H1 (cell line): Measurements from ENCODE around the gene OR5H6. TPM values are rescaled to one million over a fixed set of nuclear protein-coding genes. Genes with fewer than 3 reads are reported as not detected.

Experiments used
- CTCF ChIA-PET: fragments of 300-600 bp; sonication (Branson Sonifier 250); formaldehyde crosslinking; loops from one replicate; lab custom pipeline; 2021; ENCODE audit not compliant: partially characterized antibody; lab: Charles Lee
- POLR2A ChIA-PET: fragments of 300-600 bp; sonication (Branson Sonifier 250); formaldehyde crosslinking; loops from one replicate; lab custom pipeline; 2021; ENCODE audit warnings: inconsistent platforms; ENCODE audit not compliant: partially characterized antibody; lab: Charles Lee
- DNase-seq, 2 experiments: peaks; one replicate each; pipeline versions ENCODE4 v3.0.0 to v3.0.0-alpha.2; 2010 to 2022; ENCODE audit warnings: low spot score in 2 of 2, low read depth in 1 of 2, mixed read lengths in 1 of 2
- FAIRE-seq: peaks from 2 replicates; lab custom pipeline; 2011; peaks lifted over from hg19 to GRCh38; lab: Jason Lieb, UNC
- H2AFZ ChIP-seq: 2 replicates; pipeline ENCODE4 v1.8.1; 2012; ENCODE audit warnings: low read length, inconsistent platforms
- H2AK5ac ChIP-seq: 2 replicates; pipeline ENCODE4 v1.6.1; 2013; ENCODE audit warnings: low read depth, low read length
- H2BK120ac ChIP-seq: replicated peaks from 2 replicates; pipeline ENCODE3; 2013; ENCODE audit warnings: low read depth, low read length, inconsistent platforms
- H2BK12ac ChIP-seq: 2 replicates; pipeline ENCODE4 v1.6.1; 2013; ENCODE audit warnings: low read depth, low read length
- H2BK15ac ChIP-seq: 2 replicates; pipeline ENCODE4 v1.6.1; 2013; ENCODE audit warnings: low read length
- H2BK20ac ChIP-seq: 2 replicates; pipeline ENCODE4 v1.6.1; 2013; ENCODE audit warnings: low read length
- H2BK5ac ChIP-seq: 2 replicates; pipeline ENCODE4 v1.6.1; 2013; ENCODE audit warnings: low read depth, low read length
- H3K14ac ChIP-seq: 2 replicates; pipeline ENCODE4 v1.6.1; 2013; ENCODE audit warnings: inconsistent platforms; ENCODE audit not compliant: insufficient read length
- H3K18ac ChIP-seq: 2 replicates; pipeline ENCODE4 v1.6.1; 2013; ENCODE audit warnings: low read length; ENCODE audit errors: extremely low read depth
- H3K23ac ChIP-seq: 2 replicates; pipeline ENCODE4 v1.6.1; 2013; ENCODE audit warnings: inconsistent platforms; ENCODE audit not compliant: insufficient read length
- H3K23me2 ChIP-seq: 2 replicates; pipeline ENCODE4 v1.6.1; 2013; ENCODE audit warnings: low read depth, low read length
- H3K27ac ChIP-seq: 2 replicates; pipeline ENCODE4 v1.6.1; 2011; ENCODE audit warnings: low read depth, low read length, inconsistent platforms
- H3K27me3 ChIP-seq, 4 experiments: replicated peaks in 1 of 4; 1 replicate in 1 of 4; 2 replicates in 3 of 4; pipeline versions ENCODE4 v1.6.1 to v1.8.1; 2011 to 2013; ENCODE audit warnings: low read length in 3 of 4, mild to moderate bottlenecking in 3 of 4, inconsistent platforms in 2 of 4, mixed read lengths in 2 of 4, moderate library complexity in 1 of 4; ENCODE audit not compliant: control insufficient read depth in 3 of 4, insufficient read depth in 3 of 4; ENCODE audit errors: extremely low read depth in 1 of 4
- H3K36me3 ChIP-seq, 4 experiments: 2 replicates each; pipeline versions ENCODE4 v1.6.1 to v1.8.1; 2011 to 2013; ENCODE audit warnings: mild to moderate bottlenecking in 4 of 4, low read length in 3 of 4, moderate library complexity in 2 of 4, control low read depth in 1 of 4, inconsistent platforms in 1 of 4; ENCODE audit not compliant: insufficient read depth in 4 of 4, control insufficient read depth in 2 of 4
- H3K4ac ChIP-seq: replicated peaks from 2 replicates; pipeline ENCODE3; 2013; ENCODE audit warnings: low read length, low read depth, mixed read lengths, inconsistent platforms; ENCODE audit not compliant: insufficient read length
- H3K4me1 ChIP-seq, 4 experiments: replicated peaks in 1 of 4; 1 replicate in 1 of 4; 2 replicates in 3 of 4; pipeline versions ENCODE4 v1.6.1 to v1.8.1; 2011 to 2013; ENCODE audit warnings: low read length in 3 of 4, inconsistent platforms in 2 of 4, mixed read lengths in 1 of 4; ENCODE audit not compliant: insufficient read depth in 4 of 4, control insufficient read depth in 3 of 4
- H3K4me2 ChIP-seq, 2 experiments: 2 replicates each; pipeline versions ENCODE4 v1.6.1 to v1.8.1; 2011 to 2013; ENCODE audit warnings: low read depth in 2 of 2, low read length in 2 of 2, control low read depth in 1 of 2, inconsistent platforms in 1 of 2, mild to moderate bottlenecking in 1 of 2; ENCODE audit not compliant: insufficient read depth in 1 of 2
- H3K4me3 ChIP-seq, 4 experiments: fragments of 200-600, 300-600 bp in 1 of 4; sonication (generic), shearing (Covaris generic), sonication (Bioruptor Twin) in 1 of 4; 2 replicates each; pipeline versions ENCODE4 v1.5.1 to v1.8.1; 2011 to 2016; ENCODE audit warnings: low read length in 4 of 4, low read depth in 3 of 4, control low read depth in 2 of 4, inconsistent platforms in 2 of 4, mild to moderate bottlenecking in 2 of 4, mixed read lengths in 1 of 4, moderate library complexity in 1 of 4; ENCODE audit not compliant: insufficient read depth in 2 of 4; ENCODE audit errors: extremely low read depth in 1 of 4
- H3K56ac ChIP-seq: replicated peaks from 2 replicates; pipeline ENCODE3; 2013; ENCODE audit warnings: low read depth, mild to moderate bottlenecking, mixed read lengths, low read length, inconsistent platforms; ENCODE audit not compliant: insufficient read length
- H3K79me1 ChIP-seq: 2 replicates; pipeline ENCODE4 v1.6.1; 2013; ENCODE audit warnings: low read depth, low read length, control low read depth
- H3K79me2 ChIP-seq, 2 experiments: 2 replicates each; pipeline versions ENCODE4 v1.6.1 to v1.8.1; 2012 to 2013; ENCODE audit warnings: low read length in 2 of 2, mild to moderate bottlenecking in 2 of 2, inconsistent platforms in 1 of 2; ENCODE audit not compliant: insufficient read depth in 2 of 2, control insufficient read depth in 1 of 2
- H3K9ac ChIP-seq, 4 experiments: replicated peaks in 1 of 4; 1 replicate in 1 of 4; 2 replicates in 3 of 4; pipeline versions ENCODE4 v1.6.1 to v1.8.1; 2011 to 2013; ENCODE audit warnings: low read depth in 3 of 4, low read length in 3 of 4, control low read depth in 2 of 4, mild to moderate bottlenecking in 2 of 4, moderate library complexity in 2 of 4, inconsistent platforms in 1 of 4; ENCODE audit errors: extremely low read depth in 1 of 4
- H3K9me3 ChIP-seq, 2 experiments: 2 replicates each; pipeline versions ENCODE4 v1.6.1 to v1.8.1; 2012 to 2013; ENCODE audit warnings: mild to moderate bottlenecking in 2 of 2, moderate library complexity in 2 of 2, control low read depth in 1 of 2, inconsistent platforms in 1 of 2, low read depth in 1 of 2, low read length in 1 of 2, mixed read lengths in 1 of 2; ENCODE audit not compliant: insufficient read depth in 2 of 2
- H4K20me1 ChIP-seq, 2 experiments: replicated peaks in 1 of 2; 2 replicates each; pipeline versions ENCODE3 to v1.8.1; 2011 to 2013; ENCODE audit warnings: inconsistent platforms in 2 of 2, low read length in 2 of 2, mild to moderate bottlenecking in 1 of 2; ENCODE audit not compliant: insufficient read depth in 2 of 2, control insufficient read depth in 1 of 2
- H4K5ac ChIP-seq: 2 replicates; pipeline ENCODE4 v1.6.1; 2013; ENCODE audit warnings: low read length, low read depth, mixed read lengths, inconsistent platforms; ENCODE audit not compliant: insufficient read length
- H4K8ac ChIP-seq: 2 replicates; pipeline ENCODE4 v1.8.0; 2013; ENCODE audit warnings: mild to moderate bottlenecking, moderate library complexity, low read length, inconsistent platforms; ENCODE audit not compliant: insufficient read depth; ENCODE audit errors: extremely low read depth
- H4K91ac ChIP-seq: replicated peaks from 2 replicates; pipeline ENCODE3; 2013; ENCODE audit warnings: low read length, mixed read lengths, inconsistent platforms; ENCODE audit not compliant: insufficient read length
- CHD2 ChIP-seq: IDR thresholded peaks from 2 replicates; pipeline ENCODE4 v1.6.1; 2012; ENCODE audit warnings: low read length, improper control_type of control experiment
- WGBS, 2 experiments: shearing (Covaris generic) in 1 of 2; methylation state at CpG; one replicate each; pipeline versions ENCODE4 v1.1.6 to v1.1.7; 2013 to 2015; ENCODE audit warnings: low lambda C conversion rate in 2 of 2, mixed read lengths in 2 of 2, inconsistent platforms in 1 of 2, low coverage in 1 of 2, missing lambda C conversion rate in 1 of 2; ENCODE audit not compliant: insufficient replicate concordance in 2 of 2, insufficient coverage in 1 of 2, insufficient read length in 1 of 2; ENCODE audit errors: extremely low coverage in 1 of 2, missing lambda C conversion rate in 1 of 2; 5-methylcytosine and 5-hydroxymethylcytosine counted together
- polyA plus RNA-seq, 7 experiments: library from polyadenylated mRNA; depleted of rRNA in 3 of 7; stranded (reverse) in 5 of 7; unstranded in 2 of 7; fragments of >200 nt in 5 of 7; fragments of 200-250 nt in 2 of 7; gene quantifications; 1 replicate in 5 of 7; 2 replicates in 1 of 7; 4 replicates in 1 of 7; pipeline versions ENCODE4 v1.2.1 to v1.2.3, GENCODE V29; 2011 to 2013; ENCODE audit warnings: missing spikeins in 2 of 7, mixed read lengths in 2 of 7
- total RNA-seq: library from RNA; stranded (reverse); fragmentation: NEBNext Ultra II Directional; extraction: Animal tissue kit (Norgen Biotek cat#: 25700); gene quantifications from 2 replicates; pipeline ENCODE4 v1.2.1, GENCODE V29; 2021

Gene OR5H6
- total and polyA plus RNA-seq, 2 of the 8 experiments (the other 6 are each of a cell fraction or from before 2014, with no cell fraction given), result 0.06 TPM; not detected in 1

DNA sequence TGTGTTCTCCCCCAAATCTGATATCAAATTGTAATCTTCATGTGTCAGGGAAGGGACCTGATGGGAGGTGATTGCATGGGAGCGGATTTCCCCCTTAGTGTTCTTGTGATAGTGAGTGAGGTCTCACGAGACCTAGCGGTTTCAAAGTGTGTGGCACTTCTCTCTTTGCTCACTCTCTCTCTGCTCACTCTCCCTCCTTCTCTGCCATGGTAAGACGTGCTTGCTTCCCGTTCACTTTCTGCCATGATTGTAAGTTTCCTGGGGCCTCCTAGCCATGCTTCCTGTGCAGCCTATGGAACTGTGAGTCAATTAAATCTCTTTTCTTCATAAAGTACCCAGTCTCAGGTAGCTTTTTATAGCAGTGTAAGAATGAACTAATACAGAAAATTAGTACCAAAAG, 30.6 kb upstream of the OR5H6 start:
- FAIRE-seq, result no peak
- H3K4me3 ChIP-seq, result no peak overlapping the region
- DNase-seq, result no peak
- H3K79me2 ChIP-seq, result no peaks in the 10 kb centered on the region
- 95% methylated on average over 5 of the region's 5 CpGs; no CpG with 5 or more reads in 1 of the 2 experiments for WGBS, 2 experiments
- no peaks in the 10 kb centered on the region for H3K27me3 ChIP-seq
- CTCF ChIA-PET, result no interaction called here
- H3K27ac ChIP-seq, result no peak overlapping the region
- no peak overlapping the region for H3K9ac ChIP-seq
- no peak overlapping the region for H4K8ac ChIP-seq
- no peak overlapping the region for H2BK12ac ChIP-seq
- no peak overlapping the region for H3K4me2 ChIP-seq
- no peak overlapping the region for H3K23ac ChIP-seq
- H3K9me3 ChIP-seq, result no peaks in the 10 kb centered on the region
- no peaks in the 10 kb centered on the region for H4K20me1 ChIP-seq
- no peak overlapping the region for H2BK120ac ChIP-seq
- POLR2A ChIA-PET, result no interaction called here
- no peaks in the 10 kb centered on the region for H3K4me1 ChIP-seq
- no peak overlapping the region for H3K18ac ChIP-seq
- H3K79me1 ChIP-seq, result no peaks in the 10 kb centered on the region
- 0 out of 2 replicates have a peak overlapping the region, but pooled peaks have one; percentile 26 for H2AFZ ChIP-seq
- no peak overlapping the region for H2AK5ac ChIP-seq
- H2BK5ac ChIP-seq, result no peak overlapping the region
- H3K4ac ChIP-seq, result no peak overlapping the region
- no peak overlapping the region for H4K91ac ChIP-seq
- H3K56ac ChIP-seq, result no peak overlapping the region
- no peak overlapping the region for H2BK15ac ChIP-seq
- H4K5ac ChIP-seq, result no peak overlapping the region
- H3K36me3 ChIP-seq, result no peaks in the 10 kb centered on the region
- H3K23me2 ChIP-seq, result no peaks in the 10 kb centered on the region
- H2BK20ac ChIP-seq, result no peak overlapping the region
- H3K14ac ChIP-seq, result no peak overlapping the region
- no peak for TF ChIP-seq CHD2
